Measurements from ENCODE around the gene ZNF627.

- no peak for TF ChIP-seq POLR2A (IDR thresholded peaks at IDR 0.05)
- no peak for TF ChIP-seq CTCF (IDR thresholded peaks at IDR 0.05 in 8 of 11, conservative IDR thresholded peaks at IDR 0.05 in 3 of 11)
Observed at GRCh38 chr19:11657307-11657706, 60.0 kb downstream of the ZNF627 start.

Measured in spleen (tissue), 7 donors.